Transverse colon (tissue), 3 donors: ENCODE data around the gene WDR19.

ENCODE experiments used
- CTCF ChIP-seq, 5 experiments: fragments of 200-600 bp in 3 of 5; fragments of 450-650 bp in 2 of 5; sonication (generic) in 3 of 5; IDR thresholded peaks; 1 replicate in 2 of 5; 2 replicates in 3 of 5; pipeline ENCODE4 v1.5.1; 2016 to 2017; ENCODE audit warnings: antibody characterized with exemption in 5 of 5, inconsistent platforms in 3 of 5, mild to moderate bottlenecking in 2 of 5, moderate library complexity in 1 of 5
- POLR2A ChIP-seq: fragments of 450-650 bp; IDR thresholded peaks from one replicate; pipeline ENCODE4 v1.6.1; 2016; ENCODE audit warnings: antibody characterized with exemption, mild to moderate bottlenecking, moderate library complexity

DNA sequence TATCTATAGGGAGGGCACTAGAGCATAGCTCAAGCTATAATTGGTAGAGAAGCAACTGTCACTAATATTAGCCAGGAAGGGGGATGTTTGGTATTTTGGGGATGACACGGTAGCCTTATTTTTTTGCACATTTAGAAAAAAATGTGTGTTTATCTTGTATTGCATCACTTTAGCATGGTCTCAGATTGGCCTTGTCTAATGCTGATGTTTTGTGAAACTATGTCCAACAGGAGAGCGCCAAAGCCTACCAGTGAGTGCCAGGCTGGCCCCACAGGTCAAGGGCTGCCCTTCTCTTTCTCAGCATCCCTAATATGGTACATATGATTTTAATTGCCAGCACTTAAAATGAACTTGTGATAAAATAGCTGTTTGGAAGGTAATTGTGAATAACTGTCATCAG is 24.8 kb upstream of the WDR19 start:
- no peak for TF ChIP-seq CTCF (IDR thresholded peaks at IDR 0.05)
- TF ChIP-seq POLR2A: no peak
